Tibial artery (tissue), 4 donors: Measurements from ENCODE around the gene SNX24.

ENCODE experiments used
- DNase-seq, 2 donors: peaks; one replicate each; pipeline ENCODE4 v3.0.0-alpha.2; 2019
- H3K27ac ChIP-seq, 2 donors: fragments of 200-600 bp; sonication (generic) in 1 of 2; 1 replicate in 1 of 2; 2 replicates in 1 of 2; pipeline ENCODE4 v1.5.1; 2018 to 2019; ENCODE audit warnings: mild to moderate bottlenecking in 1 of 2
- H3K27me3 ChIP-seq, 2 donors: fragments of 200-600 bp; sonication (generic) in 1 of 2; one replicate each; pipeline versions ENCODE4 v1.5.1 to v1.6.0; 2016 to 2019
- H3K36me3 ChIP-seq, 3 donors: fragments of 200-600 bp; sonication (generic) in 2 of 3; one replicate each; pipeline ENCODE4 v1.5.1; 2016 to 2019; ENCODE audit warnings: mild to moderate bottlenecking in 2 of 3
- H3K4me1 ChIP-seq, 4 donors: fragments of 200-600 bp; sonication (generic) in 2 of 4; 1 replicate in 3 of 4; 2 replicates in 1 of 4; pipeline ENCODE4 v1.5.1; 2016 to 2019
- H3K4me3 ChIP-seq, 2 donors: fragments of 200-600 bp; sonication (generic) in 1 of 2; 1 replicate in 1 of 2; 2 replicates in 1 of 2; pipeline ENCODE4 v1.5.1; 2018 to 2019; ENCODE audit warnings: mild to moderate bottlenecking in 2 of 2
- H3K9me3 ChIP-seq, 3 donors: fragments of 200-600 bp; sonication (generic) in 1 of 3; one replicate each; pipeline ENCODE4 v1.5.1; 2016 to 2019
- CTCF ChIP-seq, 2 experiments: fragments of 200-600 bp in 1 of 2; fragments of 450-650 bp in 1 of 2; IDR thresholded peaks; one replicate each; pipeline ENCODE4 v1.5.1; 2017 to 2019; ENCODE audit warnings: antibody characterized with exemption in 2 of 2, mild to moderate bottlenecking in 1 of 2, moderate library complexity in 1 of 2
- intact Hi-C: fragments of 100-400 bp; cut with DNase I; formaldehyde crosslinking; loops from one replicate; pipeline ENCODE4 v1.15.0; 2023; ENCODE audit warnings: low total_unique reads

SNX24 gene

GRCh38 chr5:122831984-122832383 is 13.4 kb upstream of the SNX24 start:
- Histone ChIP-seq H3K27me3 (no peaks in the 10 kb centered on the region), H3K4me3 (no peak overlapping the region), H3K4me1 (no peaks in the 10 kb centered on the region), H3K36me3 (peaks cover 25 to 31% (median 27%) of the 10 kb centered on the region in 3 donors), H3K9me3 (no peaks in the 10 kb centered on the region), H3K27ac (no peak overlapping the region)
- no peak for DNase-seq
- no peak for TF ChIP-seq CTCF (IDR thresholded peaks at IDR 0.05)
- intact Hi-C loops, result no loop called here

- no peak overlapping the region for H3K4me3 ChIP-seq
- H3K9me3 ChIP-seq, result no peaks in the 10 kb centered on the region
- H3K27ac ChIP-seq, result no peak overlapping the region
- peaks cover under 1 to 6% (median 5%) of the 10 kb centered on the region in 3 donors for H3K36me3 ChIP-seq
- no peaks in the 10 kb centered on the region for H3K4me1 ChIP-seq
- DNase-seq, result no peak
- no peak for TF ChIP-seq CTCF (IDR thresholded peaks at IDR 0.05)
- intact Hi-C loops, result no loop called here
- no peaks in the 10 kb centered on the region for H3K27me3 ChIP-seq
Measured at GRCh38 chr5:122835681-122836080, 9.7 kb upstream of the SNX24 start.

- intact Hi-C loops, result no loop called here
- no peaks in the 10 kb centered on the region for H3K4me1 ChIP-seq
- no peaks in the 10 kb centered on the region for H3K9me3 ChIP-seq
- no peak for TF ChIP-seq CTCF (IDR thresholded peaks at IDR 0.05)
- peaks cover 0 to 4% (median 0%) of the 10 kb centered on the region in 3 donors for H3K36me3 ChIP-seq
- DNase-seq, result no peak
- no peaks in the 10 kb centered on the region for H3K27me3 ChIP-seq
- no peak overlapping the region for H3K27ac ChIP-seq
- no peak overlapping the region for H3K4me3 ChIP-seq
Measured at GRCh38 chr5:122836947-122837346, 8.5 kb upstream of the SNX24 start.

- Histone ChIP-seq H3K27me3 (no peaks in the 10 kb centered on the region), H3K27ac (no peak overlapping the region), H3K36me3 (no peaks in the 10 kb centered on the region), H3K9me3 (no peaks in the 10 kb centered on the region), H3K4me3 (no peak overlapping the region), H3K4me1 (peaks cover 0 to 10% (median 3%) of the 10 kb centered on the region in 4 donors)
- intact Hi-C loops, result loop anchor here (5.0 to 10.0 kb wide), 2 partner anchors 65 to 523 kb away; partner anchors contain the start of gene SNX2
- TF ChIP-seq CTCF (IDR thresholded peaks at IDR 0.05), result no peak
- DNase-seq, result no peak
Measured at GRCh38 chr5:122839731-122840130, 5.7 kb upstream of the SNX24 start.

GRCh38 chr5:122842016-122842580 is 3.3 kb upstream of the SNX24 start:
- DNase-seq, result no peak
- Histone ChIP-seq H3K36me3 (no peaks in the 10 kb centered on the region), H3K9me3 (no peaks in the 10 kb centered on the region), H3K27ac (no peak overlapping the region), H3K27me3 (no peaks in the 10 kb centered on the region), H3K4me3 (no peak overlapping the region), H3K4me1 (peaks cover 0 to 21% (median 11%) of the 10 kb centered on the region in 4 donors)
- intact Hi-C loops, result loop anchor here (5.0 to 10.0 kb wide), 2 partner anchors 67 to 520 kb away; partner anchors contain the start of gene SNX2
- no peak for TF ChIP-seq CTCF (IDR thresholded peaks at IDR 0.05)
